Body of pancreas (tissue), 4 donors: Measurements from ENCODE around the gene SPOCK1. TPM values are rescaled to one million over a fixed set of nuclear protein-coding genes. Genes with fewer than 3 reads are reported as not detected.

Source experiments
- ATAC-seq: fragments of 150-250 bp; one replicate; pipeline ENCODE4 v1.9.1; 2016
- DNase-seq, 4 donors: peaks; one replicate each; pipeline ENCODE4 v3.0.0-alpha.2; 2019
- H3K27ac ChIP-seq, 4 donors: fragments of 200-600 bp; sonication (generic); 1 replicate in 3 of 4; 2 replicates in 1 of 4; pipeline versions ENCODE4 v1.5.1 to v1.6.1; 2016 to 2019; ENCODE audit warnings: mild to moderate bottlenecking in 1 of 4, mixed read lengths in 1 of 4, moderate library complexity in 1 of 4
- H3K27me3 ChIP-seq, 2 donors: fragments of 200-600 bp; sonication (generic); one replicate each; pipeline ENCODE4 v1.6.0; 2016; ENCODE audit warnings: mild to moderate bottlenecking in 1 of 2
- H3K36me3 ChIP-seq, 2 donors: fragments of 200-600 bp; sonication (generic); replicated peaks in 1 of 2; 2 replicates each; pipeline ENCODE4 v1.5.1; 2016; ENCODE audit warnings: low read depth in 2 of 2; ENCODE audit not compliant: insufficient read depth in 1 of 2
- H3K4me1 ChIP-seq: fragments of 200-600 bp; sonication (generic); one replicate; pipeline ENCODE4 v1.6.0; 2016
- H3K4me3 ChIP-seq, 2 donors: fragments of 200-600 bp; sonication (generic); 1 replicate in 1 of 2; 2 replicates in 1 of 2; pipeline ENCODE4 v1.5.1; 2016 to 2019
- H3K9me3 ChIP-seq, 3 donors: fragments of 200-600 bp; sonication (generic); 1 replicate in 2 of 3; 2 replicates in 1 of 3; pipeline ENCODE4 v1.5.1; 2016
- CTCF ChIP-seq, 7 experiments: fragments of 450-650 bp in 4 of 7; fragments of 200-600 bp in 3 of 7; sonication (generic) in 3 of 7; IDR thresholded peaks; one replicate each; pipeline ENCODE4 v1.5.1; 2016 to 2019; ENCODE audit warnings: antibody characterized with exemption in 7 of 7
- POLR2A ChIP-seq, 3 donors: fragments of 450-650 bp; IDR thresholded peaks; one replicate each; pipeline ENCODE4 v1.6.1; 2016; ENCODE audit warnings: antibody characterized with exemption in 3 of 3, mild to moderate bottlenecking in 2 of 3
- WGBS, 2 donors: methylation state at CpG; one replicate each; pipeline ENCODE4 v1.1.5; 2017; 5-methylcytosine and 5-hydroxymethylcytosine counted together
- intact Hi-C: fragments of 100-400 bp; cut with DNase I; formaldehyde crosslinking; loops from one replicate; pipeline ENCODE4 v1.15.1; 2023
- total RNA-seq, 2 donors: library from RNA; depleted of rRNA; stranded (reverse); fragments of >200 nt; gene quantifications; one replicate each; pipeline ENCODE4 v1.1.0, GENCODE V29; 2016

The SPOCK1 gene
- total RNA-seq, 2 donors from 2014 or later: 22.4 to 30.6 TPM

GRCh38 chr5:137001026-137001569, 498.0 kb downstream of the SPOCK1 start:
- Histone ChIP-seq H3K36me3 (no peaks in the 10 kb centered on the region), H3K27me3 (no peaks in the 10 kb centered on the region), H3K27ac (no peak overlapping the region), H3K4me3 (no peak overlapping the region), H3K9me3 (no peaks in the 10 kb centered on the region), H3K4me1 (no peaks in the 10 kb centered on the region)
- TF ChIP-seq POLR2A (IDR thresholded peaks at IDR 0.05) (no peak), CTCF (IDR thresholded peaks at IDR 0.05) (no peak)
- ATAC-seq (no peak), DNase-seq (no peak)
- 84 to 87% methylated on average over 7 of the region's 7 CpGs for WGBS, 2 donors
- intact Hi-C loops: no loop called here

- DNase-seq (no peak), ATAC-seq (no peak)
- H3K27me3 ChIP-seq: no peaks in the 10 kb centered on the region
- no peaks in the 10 kb centered on the region for H3K9me3 ChIP-seq
- no peak overlapping the region for H3K27ac ChIP-seq
- H3K36me3 ChIP-seq: no peaks in the 10 kb centered on the region
- no peaks in the 10 kb centered on the region for H3K4me1 ChIP-seq
- H3K4me3 ChIP-seq: no peak overlapping the region
- 76 to 85% methylated on average over 5 of the region's 5 CpGs for WGBS, 2 donors
- intact Hi-C loops: no loop called here
- no peak for TF ChIP-seq POLR2A (IDR thresholded peaks at IDR 0.05)
- no peak for TF ChIP-seq CTCF (IDR thresholded peaks at IDR 0.05)
Observed at GRCh38 chr5:136999787-137000186, 499.3 kb downstream of the SPOCK1 start.

GRCh38 chr5:136998854-136999357, 500.2 kb downstream of the SPOCK1 start:
- 34 to 36% methylated on average over 6 of the region's 6 CpGs for WGBS, 2 donors
- ATAC-seq (no peak), DNase-seq (no peak)
- Histone ChIP-seq H3K4me1 (no peaks in the 10 kb centered on the region), H3K27ac (no peak overlapping the region), H3K36me3 (no peaks in the 10 kb centered on the region), H3K9me3 (no peaks in the 10 kb centered on the region), H3K27me3 (no peaks in the 10 kb centered on the region), H3K4me3 (no peak overlapping the region)
- intact Hi-C loops: no loop called here
- no peak for TF ChIP-seq POLR2A (IDR thresholded peaks at IDR 0.05)
- TF ChIP-seq CTCF (IDR thresholded peaks at IDR 0.05): no peak

- intact Hi-C loops: no loop called here
- no peak for DNase-seq
- Histone ChIP-seq H3K9me3 (no peaks in the 10 kb centered on the region), H3K4me3 (no peak overlapping the region), H3K4me1 (no peaks in the 10 kb centered on the region), H3K27me3 (no peaks in the 10 kb centered on the region), H3K27ac (no peak overlapping the region), H3K36me3 (no peaks in the 10 kb centered on the region)
- TF ChIP-seq CTCF (IDR thresholded peaks at IDR 0.05): no peak
- no peak for TF ChIP-seq POLR2A (IDR thresholded peaks at IDR 0.05)
- no peak for ATAC-seq
- WGBS, 2 donors: 42 to 50% methylated on average over 5 of the region's 5 CpGs
Observed at GRCh38 chr5:136994154-136994553, 505.0 kb downstream of the SPOCK1 start.

GRCh38 chr5:136992796-136993489, 506.2 kb downstream of the SPOCK1 start:
- ATAC-seq (no peak), DNase-seq (no peak)
- intact Hi-C loops: no loop called here
- WGBS, 2 donors: 51 to 59% methylated on average over 3 of the region's 3 CpGs
- Histone ChIP-seq H3K27ac (no peak overlapping the region), H3K36me3 (no peaks in the 10 kb centered on the region), H3K4me1 (no peaks in the 10 kb centered on the region), H3K9me3 (no peaks in the 10 kb centered on the region), H3K27me3 (no peaks in the 10 kb centered on the region), H3K4me3 (no peak overlapping the region)
- no peak for TF ChIP-seq POLR2A (IDR thresholded peaks at IDR 0.05)
- no peak for TF ChIP-seq CTCF (IDR thresholded peaks at IDR 0.05)
